GM15510 (cell line): ENCODE data around the gene TMEM40.

Experiments
- POLR2A ChIP-seq: IDR thresholded peaks from 3 replicates; pipeline ENCODE4 v1.6.1; 2011; ENCODE audit warnings: borderline replicate concordance; ENCODE audit not compliant: insufficient read length; ENCODE audit errors: extremely low read depth

The TMEM40 gene

GRCh38 chr3:12742330-12743107 lies 16.5 kb downstream of the TMEM40 start:
- no peak for TF ChIP-seq POLR2A

DNA sequence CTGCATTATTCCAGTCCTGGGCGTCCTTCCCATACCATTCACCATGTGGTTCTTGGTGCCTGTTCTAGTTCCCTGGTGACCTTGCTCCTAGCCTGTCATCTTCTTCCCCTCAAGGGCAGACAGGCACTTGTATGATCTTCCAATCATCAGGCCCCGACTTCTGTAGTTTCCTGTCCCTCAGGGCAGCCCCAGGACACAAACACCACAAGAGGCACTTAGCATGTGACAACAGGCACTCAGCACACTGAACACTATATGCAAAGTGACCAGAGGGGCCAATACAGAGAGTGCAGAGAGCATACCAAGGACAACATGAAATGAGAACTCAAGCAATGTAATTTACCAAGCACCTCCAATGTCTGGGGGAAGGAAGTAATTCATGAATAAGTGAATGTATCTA lies 17.9 kb downstream of the TMEM40 start:
- TF ChIP-seq POLR2A, result no peak

DNA sequence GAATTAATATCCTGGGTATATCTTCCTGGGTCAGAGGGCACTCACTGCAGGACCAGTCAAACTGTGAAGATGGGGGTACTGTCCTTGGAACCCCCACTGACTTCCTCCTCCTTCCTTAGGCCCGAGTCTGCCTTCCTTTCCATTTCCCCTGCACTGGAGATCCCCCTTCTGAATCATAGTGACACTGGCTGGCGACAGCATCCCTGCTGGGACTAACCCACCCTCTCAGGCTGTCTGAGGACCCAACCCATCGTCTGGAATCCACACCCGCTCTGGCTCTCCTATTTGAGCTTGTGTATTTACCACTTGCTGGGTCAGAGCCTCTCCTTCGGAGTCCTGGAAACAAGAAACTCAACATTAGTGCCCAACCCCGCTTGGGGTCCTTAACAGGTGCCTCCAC lies 21.2 kb downstream of the TMEM40 start:
- TF ChIP-seq POLR2A, result no peak

DNA sequence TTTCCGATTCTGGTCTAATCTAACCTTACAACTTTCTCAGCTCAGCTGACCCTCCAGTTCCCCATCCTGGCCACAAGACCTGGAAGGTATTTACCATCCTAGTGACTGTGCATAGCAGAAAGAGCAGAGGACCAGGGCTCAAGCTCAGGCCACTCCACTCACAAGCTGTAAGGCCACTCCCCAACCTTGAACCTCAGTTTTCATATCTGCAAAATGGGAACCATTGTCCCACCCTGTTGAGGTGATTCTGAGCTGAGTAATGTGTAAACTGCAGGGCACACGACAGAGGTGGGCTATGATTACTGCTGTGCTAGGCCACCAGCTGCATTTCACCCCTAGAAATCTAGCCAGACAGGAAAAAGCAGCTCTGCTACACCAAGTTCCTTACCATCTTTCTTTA lies 21.7 kb downstream of the TMEM40 start:
- no peak for TF ChIP-seq POLR2A

GRCh38 chr3:12734960-12735359 lies 24.1 kb downstream of the TMEM40 start:
- TF ChIP-seq POLR2A, result no peak

DNA sequence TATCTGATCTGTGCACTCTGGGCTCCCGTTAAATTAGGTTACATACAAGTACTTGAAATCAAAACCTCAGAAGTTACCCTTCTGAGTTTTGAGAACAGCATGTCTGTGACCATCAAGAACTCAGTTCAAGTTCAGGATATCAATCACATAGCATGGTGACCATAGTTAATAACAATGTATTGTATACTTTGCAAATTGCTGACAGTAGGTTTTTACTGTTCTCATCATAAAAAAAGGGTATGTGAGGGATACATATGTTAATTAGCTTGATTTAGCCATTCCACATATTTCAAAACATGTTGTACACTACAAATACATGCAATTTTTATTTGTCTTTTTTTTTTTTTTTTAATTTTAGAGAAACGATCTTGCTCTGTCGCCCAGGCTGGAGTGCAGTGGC lies 25.5 kb downstream of the TMEM40 start:
- no peak for TF ChIP-seq POLR2A

- TF ChIP-seq POLR2A, result no peak
Measured at GRCh38 chr3:12730506-12731242, 28.4 kb downstream of the TMEM40 start.

DNA sequence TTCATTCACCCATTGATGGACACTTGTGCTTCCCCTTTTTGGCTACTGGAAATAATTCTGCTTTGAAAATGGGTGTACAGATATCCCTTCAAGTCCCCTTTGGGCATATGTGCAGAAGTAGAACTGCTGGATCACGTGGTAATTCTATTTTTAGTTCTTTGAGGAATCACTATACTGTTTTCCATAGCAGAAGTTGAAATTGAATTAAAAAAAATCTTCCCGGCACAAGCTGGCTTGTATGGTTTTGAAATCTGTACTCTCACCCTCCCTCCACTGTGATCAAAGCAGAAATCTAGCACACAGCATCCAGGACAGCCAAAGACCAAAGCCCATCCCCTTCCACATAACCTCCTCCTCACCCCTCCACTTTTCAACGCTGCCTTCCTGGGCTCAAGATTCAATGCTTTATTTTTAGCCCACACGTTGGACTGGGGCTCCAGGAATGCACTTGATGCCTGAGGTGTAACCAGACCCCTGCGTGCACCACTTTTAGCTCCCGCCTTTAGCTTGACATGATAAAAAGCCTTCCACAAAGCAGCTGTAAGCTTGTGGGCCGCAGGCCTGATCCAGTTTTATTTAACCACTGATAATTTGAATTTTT lies 29.9 kb downstream of the TMEM40 start:
- no peak for TF ChIP-seq POLR2A

DNA sequence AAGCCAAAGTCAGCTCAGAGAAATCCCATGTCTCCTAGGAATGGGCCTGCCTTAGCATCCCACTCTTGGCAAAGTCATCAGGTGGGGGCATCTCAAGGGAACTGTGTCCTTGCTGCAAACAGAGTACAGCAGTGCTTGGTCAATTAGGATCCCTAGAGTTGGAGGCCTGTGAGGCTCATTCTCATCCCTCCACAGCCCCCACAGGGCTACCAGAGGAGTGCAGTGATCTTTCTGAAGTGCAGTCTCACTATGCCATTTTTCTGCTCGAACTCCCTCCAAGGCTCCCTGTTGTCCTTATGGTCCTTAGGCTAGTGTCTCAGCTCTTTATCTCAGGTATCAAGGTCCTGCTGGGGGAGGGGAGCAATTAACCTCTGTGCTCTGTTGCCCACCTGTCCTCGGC lies 31.1 kb downstream of the TMEM40 start:
- TF ChIP-seq POLR2A, result no peak

DNA sequence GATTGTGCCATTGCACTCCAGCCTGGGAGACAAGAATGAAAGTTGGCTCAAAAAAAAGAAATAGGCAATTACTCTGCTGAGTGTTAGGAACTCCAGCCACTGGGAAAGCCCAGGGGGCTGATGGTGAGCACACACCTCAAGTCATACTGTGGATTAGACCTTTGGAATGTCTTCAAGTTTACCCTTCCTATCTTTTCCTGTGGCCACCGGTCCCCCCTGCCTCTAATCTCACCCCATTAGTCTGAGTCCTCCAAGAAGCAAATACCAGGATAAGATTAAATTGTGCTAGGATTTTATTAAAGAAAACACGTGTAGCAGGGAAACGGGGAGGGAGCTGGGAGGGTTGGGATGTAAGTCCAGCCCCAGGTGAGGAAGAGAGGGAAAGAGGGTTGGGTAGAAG lies 31.6 kb downstream of the TMEM40 start:
- TF ChIP-seq POLR2A, result no peak

GRCh38 chr3:12725436-12725835 lies 33.6 kb downstream of the TMEM40 start:
- TF ChIP-seq POLR2A, result no peak

DNA sequence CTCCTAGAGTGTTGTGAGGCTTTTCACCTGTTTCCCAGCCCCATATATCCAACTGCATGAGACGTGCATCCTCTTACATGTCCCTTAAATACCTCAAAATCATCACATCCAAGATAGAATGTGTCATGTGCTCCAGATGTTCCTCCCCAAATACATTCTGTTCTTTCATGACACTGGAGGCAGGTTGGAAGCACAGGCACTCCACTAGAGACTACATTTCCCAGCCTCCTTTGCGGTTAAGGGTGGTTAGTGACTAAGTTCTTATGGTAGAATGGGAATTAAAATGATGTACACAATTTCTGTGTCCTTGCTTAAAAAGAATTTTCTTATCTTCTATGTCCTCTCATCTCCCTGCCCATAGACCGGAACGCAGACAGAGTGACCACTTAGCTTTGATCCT lies 34.3 kb downstream of the TMEM40 start:
- TF ChIP-seq POLR2A, result no peak

DNA sequence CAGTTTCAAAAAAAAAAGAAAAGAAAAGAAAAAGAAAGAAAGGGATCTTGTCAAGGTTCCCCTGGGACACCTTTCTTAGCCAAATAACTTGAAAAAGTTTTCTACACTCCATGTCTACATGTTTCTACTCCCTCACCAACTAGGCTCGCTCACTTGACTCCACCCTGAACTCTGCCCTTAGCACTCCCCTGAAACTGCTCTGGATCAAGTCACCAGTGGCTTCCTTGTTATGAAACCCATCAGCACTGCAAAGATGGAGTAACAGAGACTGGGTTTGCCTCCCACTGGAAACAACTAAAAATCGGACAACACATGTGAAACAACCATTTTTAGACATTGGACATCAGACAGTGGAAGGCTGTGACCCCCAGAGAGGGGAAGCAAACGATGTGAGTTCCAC lies 36.8 kb downstream of the TMEM40 start:
- no peak for TF ChIP-seq POLR2A

DNA sequence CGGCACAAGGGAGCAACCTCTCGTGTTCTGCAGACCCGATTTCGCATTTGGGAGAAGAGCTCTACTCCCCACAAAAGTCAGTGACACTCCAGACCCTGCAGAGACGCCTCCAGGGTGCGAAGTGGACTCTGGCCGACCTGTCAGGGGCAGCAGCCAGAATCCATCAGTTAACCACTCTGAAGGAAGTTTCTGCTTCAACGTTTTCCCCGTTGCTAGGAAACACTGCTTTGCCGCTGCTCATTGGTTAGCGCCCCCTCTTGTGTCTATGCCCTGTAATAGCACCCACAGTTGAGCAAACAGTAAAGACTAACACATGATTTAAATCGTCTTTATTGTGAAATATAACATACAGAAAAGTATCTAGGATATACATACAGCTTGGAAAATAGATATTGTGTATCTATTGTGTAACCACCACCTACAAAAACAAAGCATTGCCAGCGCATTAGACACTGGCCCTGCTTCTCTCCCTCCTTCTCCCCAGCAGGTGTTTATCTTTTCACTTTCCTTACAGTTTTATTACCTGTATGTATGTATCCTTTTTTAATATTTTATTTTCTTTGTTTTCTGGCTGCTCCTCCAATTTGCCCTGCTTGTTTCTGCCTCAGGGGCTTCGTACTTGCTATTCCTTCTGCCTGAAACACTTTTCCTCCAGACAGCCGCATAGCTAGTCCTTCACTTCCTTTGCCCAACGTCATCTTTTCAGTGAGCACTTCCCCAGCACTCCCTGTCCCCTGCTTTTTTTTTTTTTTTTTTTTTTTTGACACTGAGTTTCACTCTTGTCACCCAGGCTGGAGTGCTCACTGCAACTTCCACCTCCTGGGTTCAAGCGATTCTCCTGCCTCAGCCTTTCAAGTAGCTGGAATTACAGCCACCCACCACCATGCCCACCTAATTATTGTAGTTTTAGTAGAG lies 38.8 kb downstream of the TMEM40 start:
- no peak for TF ChIP-seq POLR2A

DNA sequence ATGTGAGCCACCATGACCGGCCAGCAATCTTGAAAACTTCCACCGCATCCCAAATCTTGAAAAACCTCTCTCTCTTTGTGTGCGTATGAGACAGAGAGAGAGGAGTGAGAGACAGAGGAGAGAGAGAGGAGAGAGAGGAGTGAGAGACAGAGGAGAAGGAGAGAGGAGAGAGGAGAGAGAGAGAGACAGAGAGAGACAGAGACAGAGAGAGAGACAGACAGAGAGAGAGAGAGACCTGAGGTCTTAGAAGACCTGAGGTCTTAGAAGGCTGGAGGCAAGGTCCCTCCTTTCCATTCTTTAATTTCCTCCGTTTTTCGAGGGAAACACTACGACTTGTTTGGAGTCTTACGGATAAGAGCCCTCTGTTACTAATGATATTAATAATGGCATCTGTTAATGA lies 39.5 kb downstream of the TMEM40 start:
- TF ChIP-seq POLR2A, result no peak
